ENCODE results near the gene C19orf73.

DNA sequence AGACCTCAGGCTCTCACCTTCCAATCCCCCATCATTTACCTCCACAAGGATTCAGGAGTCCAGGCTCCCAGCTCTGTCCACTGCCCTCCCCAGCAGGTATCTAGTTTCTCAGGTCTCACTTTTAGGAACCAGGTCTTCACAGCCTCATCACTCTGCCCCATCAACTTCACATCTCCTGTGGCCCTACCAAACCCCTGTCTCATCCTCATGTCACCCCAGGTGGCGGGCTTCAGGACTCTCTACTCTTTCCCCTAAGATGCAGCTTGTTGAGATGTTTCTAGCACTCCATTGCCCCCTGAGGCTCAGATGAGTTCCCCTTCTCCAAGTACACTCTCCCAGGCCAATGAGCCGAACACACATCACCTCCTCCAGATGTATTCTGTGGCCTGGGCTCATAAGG, 1.9 kb upstream of the C19orf73 start:
- no peak for TF ChIP-seq EZH2 (IDR thresholded peaks at IDR 0.05; ENCODE audit: low read length, unreplicated experiment)
- TF ChIP-seq, protein P1, sequence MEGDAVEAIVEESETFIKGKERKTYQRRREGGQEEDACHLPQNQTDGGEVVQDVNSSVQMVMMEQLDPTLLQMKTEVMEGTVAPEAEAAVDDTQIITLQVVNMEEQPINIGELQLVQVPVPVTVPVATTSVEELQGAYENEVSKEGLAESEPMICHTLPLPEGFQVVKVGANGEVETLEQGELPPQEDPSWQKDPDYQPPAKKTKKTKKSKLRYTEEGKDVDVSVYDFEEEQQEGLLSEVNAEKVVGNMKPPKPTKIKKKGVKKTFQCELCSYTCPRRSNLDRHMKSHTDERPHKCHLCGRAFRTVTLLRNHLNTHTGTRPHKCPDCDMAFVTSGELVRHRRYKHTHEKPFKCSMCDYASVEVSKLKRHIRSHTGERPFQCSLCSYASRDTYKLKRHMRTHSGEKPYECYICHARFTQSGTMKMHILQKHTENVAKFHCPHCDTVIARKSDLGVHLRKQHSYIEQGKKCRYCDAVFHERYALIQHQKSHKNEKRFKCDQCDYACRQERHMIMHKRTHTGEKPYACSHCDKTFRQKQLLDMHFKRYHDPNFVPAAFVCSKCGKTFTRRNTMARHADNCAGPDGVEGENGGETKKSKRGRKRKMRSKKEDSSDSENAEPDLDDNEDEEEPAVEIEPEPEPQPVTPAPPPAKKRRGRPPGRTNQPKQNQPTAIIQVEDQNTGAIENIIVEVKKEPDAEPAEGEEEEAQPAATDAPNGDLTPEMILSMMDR (conservative IDR thresholded peaks at IDR 0.05; ENCODE audit: low read depth, low read length), result no peak
- no peak for TF ChIP-seq EZH2phosphoT487 (IDR thresholded peaks at IDR 0.05; ENCODE audit: borderline replicate concordance, low read length)

Measured in PC-3 (cell line).